MM.1S (cell line): ENCODE measurements around the gene DEUP1.

Experiments
- DNase-seq: peaks from one replicate; pipeline ENCODE4 v3.0.0-alpha.2; 2015
- H2AFZ ChIP-seq: fragments of 300-600 bp; sonication (generic); 2 replicates; pipeline ENCODE4 v1.6.0; 2016; ENCODE audit warnings: antibody characterized with exemption, low read length
- H3F3A ChIP-seq: fragments of 300-600 bp; sonication (generic); 2 replicates; pipeline ENCODE4 v1.6.1; 2016; ENCODE audit warnings: mild to moderate bottlenecking, antibody characterized with exemption, low read length, moderate library complexity, mixed read lengths; ENCODE audit not compliant: insufficient read depth
- H3K27ac ChIP-seq: fragments of 300-600 bp; sonication (generic); 2 replicates; pipeline ENCODE4 v1.5.1; 2016; ENCODE audit warnings: mild to moderate bottlenecking, low read length
- H3K27me3 ChIP-seq: fragments of 300-600 bp; sonication (generic); replicated peaks from 2 replicates; pipeline ENCODE4 v1.6.0; 2016; ENCODE audit warnings: low read length; ENCODE audit not compliant: insufficient read depth
- H3K36me3 ChIP-seq: fragments of 300-600 bp; sonication (generic); replicated peaks from 2 replicates; pipeline ENCODE4 v1.6.1; 2016; ENCODE audit warnings: mild to moderate bottlenecking, low read length, mixed read lengths; ENCODE audit not compliant: insufficient read depth
- H3K4me1 ChIP-seq: fragments of 300-600 bp; sonication (generic); 2 replicates; pipeline ENCODE4 v1.6.1; 2016; ENCODE audit warnings: low read length, mixed read lengths
- H3K4me2 ChIP-seq: fragments of 300-600 bp; sonication (generic); 2 replicates; pipeline ENCODE4 v1.6.0; 2016; ENCODE audit warnings: low read depth, low read length
- H3K4me3 ChIP-seq: fragments of 300-600 bp; sonication (generic); 2 replicates; pipeline ENCODE4 v1.5.1; 2016; ENCODE audit warnings: low read length, mixed read lengths
- H3K79me2 ChIP-seq: fragments of 300-600 bp; sonication (generic); 2 replicates; pipeline ENCODE4 v1.6.1; 2016; ENCODE audit warnings: mixed run types, low read length, mixed read lengths
- H3K9ac ChIP-seq: fragments of 300-600 bp; sonication (generic); 2 replicates; pipeline ENCODE4 v1.6.1; 2016; ENCODE audit warnings: low read length, mixed read lengths
- H3K9me2 ChIP-seq: fragments of 300-600 bp; sonication (generic); replicated peaks from 2 replicates; pipeline ENCODE4 v1.6.1; 2016; ENCODE audit warnings: mild to moderate bottlenecking, low read length, mixed read lengths; ENCODE audit not compliant: insufficient read depth
- H3K9me3 ChIP-seq: fragments of 300-600 bp; sonication (generic); replicated peaks from 2 replicates; pipeline ENCODE4 v1.6.1; 2016; ENCODE audit warnings: mild to moderate bottlenecking, low read length, mixed read lengths; ENCODE audit not compliant: insufficient read depth
- H4K20me1 ChIP-seq: fragments of 300-600 bp; sonication (generic); 2 replicates; pipeline ENCODE4 v1.6.1; 2016; ENCODE audit warnings: mild to moderate bottlenecking, low read length, moderate library complexity, mixed read lengths; ENCODE audit not compliant: insufficient read depth
- CTCF ChIP-seq: fragments of 300-600 bp; sonication (generic); IDR thresholded peaks from 2 replicates; pipeline ENCODE4 v1.5.1; 2016; ENCODE audit warnings: antibody characterized with exemption, low read length, mixed read lengths
- EZH2 ChIP-seq: fragments of 300-600 bp; sonication (generic); optimal IDR thresholded peaks from 2 replicates; pipeline ENCODE3; 2017; ENCODE audit warnings: low read depth, mild to moderate bottlenecking, antibody characterized with exemption, low read length, mixed read lengths
- EZH2phosphoT487 ChIP-seq: fragments of 300-600 bp; sonication (generic); IDR thresholded peaks from 2 replicates; pipeline ENCODE4 v1.6.1; 2018; ENCODE audit warnings: antibody characterized with exemption, low read length

The DEUP1 gene

GRCh38 chr11:93407777-93408401, 77.3 kb downstream of the DEUP1 start:
- H3K27me3 ChIP-seq: no peaks in the 10 kb centered on the region
- no peaks in the 10 kb centered on the region for H3K9me2 ChIP-seq
- no peaks in the 10 kb centered on the region for H3K36me3 ChIP-seq
- no peak overlapping the region for H3K4me3 ChIP-seq
- no peaks in the 10 kb centered on the region for H3F3A ChIP-seq
- no peak overlapping the region for H2AFZ ChIP-seq
- H3K4me2 ChIP-seq: no peak overlapping the region
- no peak for DNase-seq
- TF ChIP-seq CTCF (no peak), EZH2phosphoT487 (no peak), EZH2 (no peak)
- H3K4me1 ChIP-seq: no peaks in the 10 kb centered on the region
- H3K27ac ChIP-seq: no peak overlapping the region
- no peaks in the 10 kb centered on the region for H3K9me3 ChIP-seq
- no peaks in the 10 kb centered on the region for H4K20me1 ChIP-seq
- H3K9ac ChIP-seq: no peak overlapping the region
- H3K79me2 ChIP-seq: no peaks in the 10 kb centered on the region

- H3F3A ChIP-seq: no peaks in the 10 kb centered on the region
- H3K27ac ChIP-seq: no peak overlapping the region
- no peaks in the 10 kb centered on the region for H3K27me3 ChIP-seq
- no peak overlapping the region for H3K4me2 ChIP-seq
- H3K9ac ChIP-seq: no peak overlapping the region
- no peaks in the 10 kb centered on the region for H4K20me1 ChIP-seq
- no peak for DNase-seq
- H3K9me2 ChIP-seq: no peaks in the 10 kb centered on the region
- no peaks in the 10 kb centered on the region for H3K9me3 ChIP-seq
- H3K36me3 ChIP-seq: no peaks in the 10 kb centered on the region
- no peak overlapping the region for H3K4me3 ChIP-seq
- no peak for TF ChIP-seq EZH2phosphoT487
- TF ChIP-seq CTCF: no peak
- TF ChIP-seq EZH2: no peak
- H3K4me1 ChIP-seq: no peaks in the 10 kb centered on the region
- no peaks in the 10 kb centered on the region for H3K79me2 ChIP-seq
- H2AFZ ChIP-seq: no peak overlapping the region
Observed at GRCh38 chr11:93410441-93410840, 79.9 kb downstream of the DEUP1 start.

GRCh38 chr11:93411705-93412104, 81.2 kb downstream of the DEUP1 start:
- Histone ChIP-seq H3K4me1 (no peaks in the 10 kb centered on the region), H3K79me2 (no peaks in the 10 kb centered on the region), H3K9me3 (no peaks in the 10 kb centered on the region), H3K27me3 (no peaks in the 10 kb centered on the region), H3K36me3 (no peaks in the 10 kb centered on the region), H3K9me2 (no peaks in the 10 kb centered on the region), H3K9ac (no peak overlapping the region), H3F3A (no peaks in the 10 kb centered on the region), H2AFZ (no peak overlapping the region), H4K20me1 (no peaks in the 10 kb centered on the region), H3K4me2 (no peak overlapping the region), H3K27ac (no peak overlapping the region), H3K4me3 (no peak overlapping the region)
- no peak for DNase-seq
- no peak for TF ChIP-seq EZH2
- no peak for TF ChIP-seq EZH2phosphoT487
- TF ChIP-seq CTCF: no peak
